ENCODE measurements around the gene NIBAN1.
"Not testable (repeated sequence)": the region's sequence is repeated elsewhere in the genome, so short reads cannot be mapped to it uniquely, and the experiment has no call there.

The NIBAN1 gene, protein sequence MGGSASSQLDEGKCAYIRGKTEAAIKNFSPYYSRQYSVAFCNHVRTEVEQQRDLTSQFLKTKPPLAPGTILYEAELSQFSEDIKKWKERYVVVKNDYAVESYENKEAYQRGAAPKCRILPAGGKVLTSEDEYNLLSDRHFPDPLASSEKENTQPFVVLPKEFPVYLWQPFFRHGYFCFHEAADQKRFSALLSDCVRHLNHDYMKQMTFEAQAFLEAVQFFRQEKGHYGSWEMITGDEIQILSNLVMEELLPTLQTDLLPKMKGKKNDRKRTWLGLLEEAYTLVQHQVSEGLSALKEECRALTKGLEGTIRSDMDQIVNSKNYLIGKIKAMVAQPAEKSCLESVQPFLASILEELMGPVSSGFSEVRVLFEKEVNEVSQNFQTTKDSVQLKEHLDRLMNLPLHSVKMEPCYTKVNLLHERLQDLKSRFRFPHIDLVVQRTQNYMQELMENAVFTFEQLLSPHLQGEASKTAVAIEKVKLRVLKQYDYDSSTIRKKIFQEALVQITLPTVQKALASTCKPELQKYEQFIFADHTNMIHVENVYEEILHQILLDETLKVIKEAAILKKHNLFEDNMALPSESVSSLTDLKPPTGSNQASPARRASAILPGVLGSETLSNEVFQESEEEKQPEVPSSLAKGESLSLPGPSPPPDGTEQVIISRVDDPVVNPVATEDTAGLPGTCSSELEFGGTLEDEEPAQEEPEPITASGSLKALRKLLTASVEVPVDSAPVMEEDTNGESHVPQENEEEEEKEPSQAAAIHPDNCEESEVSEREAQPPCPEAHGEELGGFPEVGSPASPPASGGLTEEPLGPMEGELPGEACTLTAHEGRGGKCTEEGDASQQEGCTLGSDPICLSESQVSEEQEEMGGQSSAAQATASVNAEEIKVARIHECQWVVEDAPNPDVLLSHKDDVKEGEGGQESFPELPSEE

GRCh38 chr1:184974056-184974836 lies at the start of gene NIBAN1:
Gene NIBAN1 (minus strand): TSS chr1:184974508. CDS start chr1:184974356, 152 bp downstream.
- DNase-seq: no peak

GRCh38 chr1:185017966-185018365 lies 43.7 kb upstream of the NIBAN1 start:
- DNase-seq: no peak

DNA sequence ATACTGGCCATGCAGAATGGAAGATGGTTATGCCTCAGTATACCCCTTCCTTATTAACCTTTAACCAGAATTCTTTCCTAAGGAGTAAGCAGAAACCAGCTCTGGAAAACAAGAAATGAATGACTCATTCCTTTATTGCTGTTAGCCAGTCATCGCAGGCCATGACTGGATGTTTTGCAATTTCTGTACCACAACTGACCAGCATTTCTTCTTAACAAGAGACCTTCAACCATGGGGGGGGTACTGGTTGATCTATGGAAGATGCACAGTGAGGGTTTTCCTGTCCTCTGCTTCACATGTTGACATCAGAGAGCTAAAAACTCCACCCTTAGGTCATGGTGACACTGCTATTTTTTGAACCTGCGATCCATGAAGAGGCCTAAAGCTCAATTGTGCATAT lies 43.0 kb upstream of the NIBAN1 start:
- no peak for DNase-seq

- DNase-seq: no peak
These were observed 42.6 kb upstream of the NIBAN1 start for GRCh38 chr1:185016880-185017279.

GRCh38 chr1:185015631-185016030 lies 41.3 kb upstream of the NIBAN1 start:
- no peak for DNase-seq

DNA sequence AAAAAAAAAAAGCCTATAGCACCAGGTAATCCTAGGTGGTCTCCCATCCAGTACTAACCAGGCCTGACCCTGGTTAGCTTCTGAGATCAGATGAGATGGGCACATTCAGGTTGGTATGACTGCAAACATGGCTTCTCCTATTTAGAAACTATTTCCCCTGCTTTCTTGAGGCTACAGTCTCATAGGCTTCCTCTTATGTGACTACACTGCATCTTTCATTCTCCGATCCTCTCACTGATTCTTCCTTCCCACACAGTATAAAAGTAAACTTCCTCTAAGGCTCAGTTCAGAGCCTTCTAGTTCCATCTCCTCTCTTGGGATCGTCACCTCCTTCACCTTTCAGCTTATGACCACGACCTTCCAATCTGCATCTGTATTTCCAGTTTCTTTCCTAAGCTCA lies 40.6 kb upstream of the NIBAN1 start:
- no peak for DNase-seq

GRCh38 chr1:185010361-185010760 lies 36.1 kb upstream of the NIBAN1 start:
- no peak for DNase-seq

- DNase-seq: no peak
These were observed 34.5 kb upstream of the NIBAN1 start for GRCh38 chr1:185008838-185009237.

- DNase-seq: not testable (repeated sequence)
These were observed 27.1 kb upstream of the NIBAN1 start for GRCh38 chr1:185001312-185001880.

GRCh38 chr1:184999974-185000373 lies 25.7 kb upstream of the NIBAN1 start:
- not testable (repeated sequence) for DNase-seq

GRCh38 chr1:184994301-184994700 lies 20.0 kb upstream of the NIBAN1 start:
- DNase-seq: no peak

DNA sequence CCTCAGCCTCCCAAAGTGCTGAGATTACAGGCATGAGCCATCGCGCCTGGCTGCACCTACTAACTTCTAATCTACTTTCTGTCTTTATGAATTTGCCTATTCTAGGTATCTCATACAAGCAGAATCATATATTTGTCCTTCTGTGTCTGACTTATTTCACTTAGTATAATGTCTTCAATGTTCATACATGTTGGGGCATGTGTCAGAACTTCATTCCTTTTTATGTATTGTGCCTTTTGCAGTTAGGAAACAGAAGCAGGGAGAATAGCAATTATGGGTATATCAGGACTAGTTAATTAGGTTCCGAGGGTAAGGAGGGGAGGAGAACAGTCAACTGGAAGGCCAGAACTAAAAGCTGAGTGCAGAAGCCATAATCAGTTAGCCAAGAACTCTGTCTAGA lies 18.0 kb upstream of the NIBAN1 start:
- no peak for DNase-seq

GRCh38 chr1:184990204-184990603 lies 15.9 kb upstream of the NIBAN1 start:
- DNase-seq: no peak

DNA sequence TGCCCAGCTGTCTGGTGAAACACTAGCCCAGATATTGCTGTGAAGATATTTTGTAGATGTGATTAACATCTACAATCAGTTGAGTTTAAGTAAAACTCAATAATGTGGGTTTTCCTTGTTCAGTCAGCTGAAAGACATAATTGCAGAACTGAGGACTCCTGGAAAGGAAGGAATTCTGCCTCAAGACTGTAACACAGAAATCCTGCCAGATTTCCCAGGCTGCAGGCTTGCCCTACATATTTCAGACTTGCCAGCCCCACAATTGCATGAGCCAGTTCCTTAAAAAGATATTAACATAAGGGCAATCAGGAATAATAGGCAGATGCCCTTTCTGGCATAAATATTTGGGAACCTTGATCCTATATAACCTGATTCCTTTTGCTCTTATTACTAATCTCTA lies 14.2 kb upstream of the NIBAN1 start:
- no peak for DNase-seq

DNA sequence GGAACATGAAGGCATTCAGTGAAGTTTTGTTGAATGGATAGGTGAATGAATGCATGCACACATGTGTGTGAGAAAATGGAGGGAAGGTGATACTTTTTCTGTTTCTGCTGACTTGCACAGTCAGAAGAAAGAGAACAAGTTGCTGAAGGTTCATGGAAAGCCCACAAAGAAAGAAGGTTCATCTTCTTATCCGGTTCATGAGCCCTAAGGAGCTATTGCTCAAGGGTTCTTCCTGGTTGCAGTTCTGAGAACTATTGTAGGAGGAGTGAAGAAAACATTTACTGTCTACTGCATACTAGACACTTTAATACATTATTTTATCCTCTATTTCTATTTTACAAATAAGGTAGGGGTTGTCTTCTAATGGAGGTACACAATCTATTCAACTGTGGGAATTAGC lies 13.4 kb upstream of the NIBAN1 start:
- no peak for DNase-seq

DNA sequence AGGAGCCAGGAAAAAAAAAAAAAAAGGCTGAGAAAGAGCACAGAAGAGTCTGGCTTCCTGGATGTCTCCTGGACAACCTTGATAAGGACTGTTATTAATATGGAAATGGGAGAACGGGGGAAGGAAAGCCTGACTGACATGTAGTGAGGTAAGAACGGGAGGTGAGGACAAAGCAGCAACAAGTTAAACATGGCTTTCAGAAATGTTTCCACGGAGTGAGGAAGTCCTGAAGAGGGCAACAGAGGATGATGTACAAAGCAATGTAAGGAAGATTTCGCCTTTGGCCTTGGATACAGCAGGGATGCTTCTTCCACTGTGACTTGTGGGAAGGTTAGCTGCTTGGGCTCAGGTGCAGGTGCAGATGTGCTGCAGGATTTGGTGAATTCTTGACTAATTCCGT lies 11.9 kb upstream of the NIBAN1 start:
- DNase-seq: no peak

DNA sequence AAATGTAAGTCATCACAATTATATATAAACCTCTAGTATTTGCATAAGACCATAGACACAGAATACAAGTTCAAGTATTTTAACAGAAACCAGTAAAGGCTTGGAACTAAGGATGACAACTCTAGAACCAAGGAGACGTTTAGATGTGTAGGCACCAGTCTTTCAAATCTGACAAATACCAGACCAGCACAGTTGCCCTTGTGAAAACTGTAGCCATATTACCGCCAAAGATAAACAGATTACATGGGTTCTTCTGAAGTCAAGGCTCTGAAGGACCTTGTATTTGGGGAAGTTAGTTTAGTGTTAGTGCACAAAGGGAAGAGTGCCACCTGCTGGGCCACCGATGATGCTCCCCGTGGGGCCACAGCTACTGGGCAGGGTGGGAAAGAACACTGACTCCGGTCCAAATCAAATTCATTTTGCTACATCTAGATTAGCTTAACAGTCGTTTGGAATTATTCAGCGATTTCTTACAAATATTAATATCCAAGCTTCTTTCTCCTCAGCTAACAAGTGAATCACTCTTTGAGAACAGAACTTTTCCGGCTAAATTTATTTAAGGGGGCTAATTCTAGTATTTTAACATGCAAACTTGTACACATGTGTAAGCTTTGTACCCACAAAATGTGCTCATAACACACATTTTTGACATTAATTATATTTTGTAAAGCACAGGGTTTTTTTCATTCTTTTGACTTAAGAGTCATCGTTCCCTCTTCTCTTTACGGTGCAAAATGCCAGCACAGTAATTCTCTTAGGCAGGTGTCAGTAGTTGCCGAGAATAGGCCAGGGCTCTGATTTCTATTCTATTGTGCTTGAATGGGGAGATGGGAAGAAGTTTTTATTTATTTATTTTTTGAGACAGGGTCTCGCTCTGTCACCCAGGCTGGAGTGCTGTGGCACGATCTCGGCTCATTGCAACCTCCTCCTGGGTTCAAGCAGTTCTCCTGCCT lies 8.0 kb upstream of the NIBAN1 start:
- DNase-seq: peak; percentile 62

DNA sequence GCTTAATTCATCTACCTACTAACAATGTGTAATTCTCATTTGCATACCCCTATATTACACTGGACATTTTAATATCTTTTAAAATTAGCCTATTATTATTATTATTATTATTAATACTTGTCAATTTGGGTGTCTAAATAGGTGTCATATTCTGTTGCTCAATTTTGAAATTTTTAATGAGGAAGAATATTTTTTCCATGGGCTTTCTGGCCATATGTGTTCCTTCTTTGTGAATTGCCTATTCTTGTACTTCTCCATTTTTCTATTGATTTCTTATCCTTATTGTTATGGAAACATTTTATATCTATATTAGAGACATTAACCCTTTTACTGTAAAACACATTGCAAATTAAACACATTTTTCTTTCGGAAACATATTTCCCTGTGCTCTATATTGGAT lies 6.4 kb upstream of the NIBAN1 start:
- DNase-seq: no peak

GRCh38 chr1:184975208-184975870 lies 1.0 kb upstream of the NIBAN1 start:
- no peak for DNase-seq

GRCh38 chr1:184974837-184975115 lies 468 bp upstream of the NIBAN1 start:
- no peak for DNase-seq
